Activated CD8-positive, alpha-beta memory T cell treated with anti-CD3 and anti-CD28 coated beads, Interleukin-2, amount 50 U/mL, for 1 hour (primary cell): ENCODE data around the gene TRIM33.
A peak's percentile ranks its signal among the peaks of the same experiment; 100 is the strongest.
"Not testable (repeated sequence)": the region's sequence is repeated elsewhere in the genome, so short reads cannot be mapped to it uniquely, and the experiment has no call there.

Experiments used
- DNase-seq: peaks from one replicate; pipeline ENCODE4 v3.0.0-alpha.2; 2020; ENCODE audit errors: extremely low read depth

TRIM33 gene

DNA sequence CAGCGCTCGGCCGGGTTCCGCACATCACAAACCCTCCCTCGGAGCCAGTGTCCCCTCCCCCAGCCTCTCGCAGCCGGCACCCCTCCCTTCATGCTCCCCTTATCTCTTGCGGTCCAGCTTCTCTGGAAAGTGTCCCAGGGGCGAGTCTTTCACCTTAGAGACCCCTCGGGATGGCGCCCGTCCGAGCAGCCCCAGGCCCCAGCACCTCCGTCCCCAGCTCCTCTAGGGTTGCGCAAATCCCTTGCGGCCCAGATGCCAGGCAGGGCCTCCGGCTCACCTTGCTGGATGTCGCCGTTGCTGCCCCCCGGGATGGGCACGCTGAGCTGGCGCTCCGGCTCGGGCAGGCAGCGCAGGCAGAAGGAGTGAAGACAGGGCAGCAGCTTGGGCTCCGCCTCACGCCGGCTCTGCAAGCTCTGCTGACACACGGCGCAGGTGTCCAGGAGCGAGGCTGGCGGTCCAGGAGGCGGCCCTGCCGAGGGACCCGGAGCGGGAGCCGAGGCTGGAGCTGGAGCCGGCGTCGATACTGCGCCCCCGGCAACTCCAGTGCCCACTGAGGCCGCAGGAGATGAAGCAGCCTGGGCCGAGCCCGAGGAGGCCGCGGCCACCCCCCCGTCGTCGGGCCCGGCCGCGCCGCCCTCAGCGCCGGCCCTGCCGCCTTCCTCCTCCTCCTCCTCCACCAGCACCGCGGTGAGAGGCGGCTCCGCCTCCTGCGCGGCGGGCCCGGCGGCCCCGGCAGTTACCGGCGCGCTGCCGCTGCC lies 550 bp downstream of the TRIM33 start:
- DNase-seq: peak; percentile 3

DNA sequence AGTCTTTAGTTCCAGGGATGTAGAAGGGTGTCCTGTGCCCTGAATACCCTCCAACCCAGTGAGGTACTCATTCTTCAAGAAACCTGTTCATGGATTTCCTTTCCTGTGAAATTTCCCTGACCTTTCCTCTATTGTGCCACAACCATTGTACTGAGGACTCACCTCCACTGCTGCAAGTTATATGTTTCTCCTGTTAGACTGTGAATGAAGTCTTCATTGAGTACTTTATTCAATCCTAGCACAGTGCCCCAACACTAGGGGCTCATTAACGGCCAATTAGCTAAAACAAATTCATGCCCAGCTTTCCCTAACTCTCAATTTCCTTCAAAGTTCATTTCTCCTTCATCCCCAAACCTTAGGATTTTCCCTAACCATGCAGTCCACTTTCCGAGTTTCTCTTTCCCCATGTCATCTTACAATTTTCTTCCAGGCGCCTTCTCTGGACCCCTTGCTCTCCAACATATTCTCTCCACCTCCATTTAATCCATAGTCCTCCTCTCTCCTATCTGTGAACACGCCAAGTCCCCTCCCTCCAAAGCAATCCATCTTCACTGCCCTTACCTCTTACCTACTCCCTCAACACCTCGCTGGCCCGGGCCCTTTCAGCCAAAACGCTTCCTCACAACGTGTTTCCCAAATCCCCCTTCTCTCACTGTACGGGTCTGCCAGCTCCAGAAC lies 1.3 kb downstream of the TRIM33 start:
- no peak for DNase-seq

GRCh38 chr1:114508386-114508898 lies 2.6 kb downstream of the TRIM33 start:
- DNase-seq: no peak

- no peak for DNase-seq
Observed at GRCh38 chr1:114507513-114507912, 3.5 kb downstream of the TRIM33 start.

DNA sequence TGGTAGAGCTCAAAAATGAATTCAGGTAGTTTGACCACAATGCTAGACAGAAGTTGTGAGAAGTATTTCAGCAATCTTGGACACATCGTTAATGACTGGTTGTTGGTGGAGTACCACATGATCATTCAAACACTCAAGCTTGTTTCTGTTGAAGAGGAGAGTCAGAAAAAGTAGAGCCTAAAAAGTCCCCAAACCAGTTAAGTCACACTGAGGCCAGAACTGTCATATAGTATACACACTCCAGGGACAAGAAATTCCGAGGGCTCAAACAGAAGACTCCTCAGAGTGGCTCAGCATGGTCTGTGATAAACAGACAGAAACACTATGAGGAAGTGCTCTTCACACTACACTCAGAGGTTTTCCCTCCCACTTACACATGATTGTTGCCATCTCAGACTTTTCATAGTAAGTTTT lies 5.8 kb downstream of the TRIM33 start:
- DNase-seq: no peak

GRCh38 chr1:114503916-114504422 lies 7.0 kb downstream of the TRIM33 start:
- no peak for DNase-seq

DNA sequence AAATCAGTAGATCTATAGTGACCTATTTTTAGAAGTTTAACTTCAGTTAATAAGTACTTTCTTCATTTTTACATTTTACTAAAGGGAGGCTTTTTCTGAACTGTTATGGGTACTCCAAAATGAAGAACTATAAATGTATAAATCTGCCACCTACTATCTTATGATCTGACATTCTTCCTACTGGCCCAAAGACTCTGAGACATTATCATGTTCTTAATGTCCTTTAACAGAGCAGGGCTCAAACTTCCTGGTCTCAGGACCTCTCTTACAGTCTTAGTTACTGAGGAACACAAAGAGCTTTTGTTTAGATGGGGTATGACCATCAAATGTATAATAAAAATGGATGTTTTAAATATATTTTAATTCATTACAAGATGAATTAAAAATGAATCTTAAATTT lies 8.9 kb downstream of the TRIM33 start:
- no peak for DNase-seq

DNA sequence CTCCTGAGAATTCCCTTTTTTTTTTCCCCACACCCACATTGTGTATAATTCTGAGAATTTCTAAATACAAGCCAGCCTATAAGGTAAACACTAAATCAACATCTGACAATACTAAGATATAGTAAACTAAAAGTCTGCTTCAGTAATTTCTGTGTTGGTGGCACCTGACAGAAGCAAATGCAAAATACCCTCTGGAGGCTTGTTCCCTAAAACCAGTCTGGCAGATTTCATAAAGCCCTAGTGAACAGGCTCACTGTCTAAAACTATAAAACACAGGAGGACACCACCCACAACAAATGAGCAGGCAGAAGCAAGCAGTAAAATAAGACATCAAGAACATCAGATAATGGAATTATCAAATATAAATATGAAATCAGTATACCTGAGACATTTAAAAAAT lies 11.5 kb downstream of the TRIM33 start:
- no peak for DNase-seq

DNA sequence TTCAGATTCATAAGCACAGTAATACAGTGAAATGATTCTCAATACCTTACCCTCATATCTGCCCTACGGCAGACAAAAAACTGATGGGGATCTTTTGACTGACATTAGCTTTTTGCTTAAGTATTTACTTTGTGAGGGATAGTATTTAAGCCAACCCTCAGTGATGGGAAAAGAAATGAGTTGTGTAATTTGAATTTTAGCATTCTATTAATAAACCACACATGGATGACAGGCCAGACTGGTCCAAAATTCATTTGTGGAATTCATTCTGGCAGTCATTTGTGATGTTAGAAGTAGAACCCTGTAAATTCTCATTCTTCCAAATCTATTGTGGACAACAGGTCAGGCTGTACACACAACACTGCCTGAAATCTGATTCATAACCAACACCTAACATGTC lies 14.9 kb downstream of the TRIM33 start:
- DNase-seq: no peak

DNA sequence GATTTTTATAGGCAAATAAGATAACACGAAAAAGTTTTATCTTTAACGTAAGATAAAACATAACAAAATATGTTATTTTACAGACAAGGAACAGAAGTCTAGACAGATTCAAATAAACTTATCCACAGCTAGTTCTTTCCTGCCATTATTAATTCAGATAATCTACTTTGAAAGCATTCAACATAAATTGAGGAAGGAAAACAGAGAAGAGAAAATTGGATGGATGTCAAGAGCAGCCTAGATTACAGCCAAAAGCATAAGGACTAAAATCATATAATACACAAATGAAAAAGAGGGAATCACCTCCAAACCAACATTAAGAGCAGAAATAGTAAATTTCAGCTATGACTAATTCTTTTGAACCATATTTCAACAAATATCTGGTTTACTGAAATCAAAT lies 15.5 kb downstream of the TRIM33 start:
- DNase-seq: no peak

DNA sequence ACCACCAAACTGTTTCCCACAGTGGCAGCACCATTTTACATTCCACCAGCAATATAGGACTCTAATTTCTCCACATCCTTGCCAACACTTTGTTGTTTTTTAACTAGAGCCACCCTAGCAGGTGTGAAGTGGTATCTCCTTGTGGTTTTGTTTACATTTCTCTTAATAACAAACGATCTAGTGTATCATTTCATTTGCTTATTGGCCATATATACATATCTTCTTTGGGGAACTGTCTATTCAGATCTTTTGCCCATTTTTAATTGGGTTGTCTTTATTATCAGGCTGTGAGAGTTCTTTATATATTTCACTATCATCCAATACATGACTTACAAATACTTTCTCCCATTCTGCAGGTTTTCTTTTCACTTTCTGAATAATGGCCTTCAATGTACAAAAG lies 18.0 kb downstream of the TRIM33 start:
- no peak for DNase-seq

DNA sequence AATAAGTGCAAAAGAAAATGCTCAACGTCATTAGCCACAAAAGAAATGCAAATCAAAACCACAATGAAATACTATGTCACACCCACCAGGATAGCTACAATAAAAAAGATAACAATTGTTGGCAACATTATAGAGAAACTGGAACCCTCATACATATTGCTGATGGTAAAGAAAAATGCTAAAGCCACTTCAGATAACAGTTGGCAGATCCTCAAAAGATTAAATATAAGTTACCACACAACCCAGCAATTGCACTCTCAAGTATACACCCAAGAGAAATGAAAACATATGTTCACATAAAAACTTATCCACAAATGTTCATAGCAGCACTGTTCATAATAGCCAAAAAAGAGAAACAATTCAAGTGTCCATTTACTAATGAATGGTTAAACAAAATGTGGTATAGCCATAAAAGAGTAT lies 20.7 kb downstream of the TRIM33 start:
- DNase-seq: no peak

DNA sequence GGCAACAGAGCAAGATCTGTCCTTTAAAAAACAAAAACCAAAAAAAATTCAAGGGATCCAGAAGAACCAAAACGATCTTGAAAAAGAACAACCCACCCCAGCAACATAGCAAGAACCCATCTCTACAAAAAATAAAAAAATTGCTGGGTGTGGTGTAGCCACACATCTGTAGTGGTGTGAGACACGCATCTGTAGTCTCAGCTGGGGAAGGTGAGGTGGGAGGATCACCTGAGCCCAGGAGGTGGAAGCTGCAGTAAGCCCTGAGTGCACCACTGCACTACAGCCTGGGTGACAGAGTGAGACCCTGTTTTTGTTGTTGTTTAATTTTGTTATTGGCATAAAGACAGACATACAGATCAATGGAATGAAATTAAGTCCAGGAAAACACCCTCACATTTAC lies 22.3 kb downstream of the TRIM33 start:
- DNase-seq: no peak

DNA sequence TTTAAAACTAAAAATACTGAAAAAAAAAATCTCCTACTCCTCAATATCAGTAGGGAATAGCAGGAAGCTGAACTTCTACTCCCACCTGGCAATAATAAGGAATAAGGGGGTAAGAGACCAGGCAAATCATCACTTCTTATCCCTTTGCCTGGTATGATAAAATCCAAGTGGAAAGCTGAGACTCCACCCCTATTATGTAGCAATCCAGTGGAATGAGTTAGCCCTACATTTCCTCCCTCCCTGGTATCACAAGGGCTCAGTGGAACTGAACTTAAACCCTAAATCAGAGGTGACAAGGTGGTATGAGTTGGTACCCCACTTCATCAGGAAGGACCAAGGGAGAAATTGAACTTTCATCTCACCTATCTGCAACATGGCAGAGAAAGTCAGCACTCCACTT lies 25.7 kb downstream of the TRIM33 start:
- no peak for DNase-seq

- no peak for DNase-seq
Observed at GRCh38 chr1:114482585-114482984, 28.4 kb downstream of the TRIM33 start.

DNA sequence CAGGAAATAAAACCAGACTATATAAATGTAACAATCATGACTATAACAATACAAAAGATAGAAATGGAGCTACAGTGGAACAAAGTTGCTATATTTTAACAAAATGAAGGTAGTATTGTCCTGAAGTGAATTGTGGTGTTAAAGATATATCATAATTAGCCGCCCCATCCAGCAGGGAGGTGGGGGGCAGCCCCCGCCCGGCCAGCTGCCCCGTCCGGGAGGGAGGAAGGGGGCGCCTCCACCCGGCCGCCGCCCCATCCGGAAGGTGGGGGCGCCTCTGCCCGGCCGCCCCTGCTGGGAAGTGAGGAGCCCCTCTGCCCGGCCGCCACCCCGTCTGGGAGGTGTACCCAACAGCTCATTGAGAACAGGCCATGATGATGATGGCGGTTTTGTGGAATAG lies 31.4 kb downstream of the TRIM33 start:
- DNase-seq: not testable (repeated sequence)

DNA sequence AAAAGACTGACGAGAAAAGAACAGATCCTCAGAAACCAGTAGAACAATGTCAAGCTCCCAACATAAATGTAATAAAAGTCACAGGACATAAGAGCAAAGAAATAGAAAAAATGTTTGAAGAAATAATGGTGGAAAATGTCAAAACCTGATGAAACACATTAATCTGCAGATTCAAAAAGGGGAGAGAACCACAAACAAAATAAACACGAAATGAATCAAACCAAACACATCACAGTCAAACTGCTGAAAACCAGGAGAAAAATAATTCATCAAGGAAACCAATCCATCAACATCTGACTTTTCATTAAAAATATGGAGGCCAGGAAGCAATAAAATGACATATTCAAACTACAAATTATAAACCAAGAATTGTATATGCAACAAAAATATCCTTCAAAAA lies 31.9 kb downstream of the TRIM33 start:
- DNase-seq: no peak

GRCh38 chr1:114473796-114474195 lies 37.2 kb downstream of the TRIM33 start:
- no peak for DNase-seq

DNA sequence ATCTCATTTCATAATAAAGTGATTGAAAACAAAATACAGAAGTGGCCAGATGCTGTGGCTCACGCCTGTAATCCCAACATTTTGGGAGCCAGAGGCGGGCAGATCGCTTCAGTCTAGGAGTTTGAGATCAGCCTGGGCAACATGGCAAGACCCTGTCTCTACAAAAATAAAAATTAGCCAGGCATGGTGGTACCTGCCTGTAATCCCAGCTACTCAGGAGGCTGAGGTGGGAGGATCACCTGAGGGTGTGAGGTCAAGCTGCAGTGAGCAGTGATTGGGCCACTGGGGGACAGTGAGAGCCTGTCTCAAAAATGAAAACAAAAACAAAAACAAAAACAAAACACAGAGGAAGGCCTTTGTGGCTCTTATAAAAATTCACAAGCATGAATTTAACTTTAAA lies 38.6 kb downstream of the TRIM33 start:
- DNase-seq: no peak

DNA sequence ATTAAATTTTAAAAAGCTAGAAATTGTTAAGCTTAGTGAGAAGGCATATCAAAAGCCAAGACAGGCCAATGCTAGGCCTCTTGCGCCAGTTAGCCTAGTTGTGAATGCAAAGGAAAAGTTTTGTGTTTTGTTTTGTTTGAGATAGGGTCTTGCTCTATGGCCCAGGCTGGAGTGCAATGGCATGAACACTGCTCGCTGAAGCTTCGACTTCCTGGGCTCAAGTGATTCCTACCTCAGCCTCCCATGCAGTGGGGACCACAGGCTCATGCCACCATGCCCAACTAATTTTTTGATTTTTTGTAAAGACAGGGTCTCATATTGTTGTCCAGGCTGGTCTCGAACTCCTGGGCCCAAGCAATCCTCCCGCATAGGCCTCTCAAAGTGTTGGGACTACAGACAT lies 40.3 kb downstream of the TRIM33 start:
- no peak for DNase-seq

- DNase-seq: no peak
Observed at GRCh38 chr1:114468710-114469468, 42.1 kb downstream of the TRIM33 start.

GRCh38 chr1:114468047-114468446 lies 43.0 kb downstream of the TRIM33 start:
- DNase-seq: no peak
